Stomach smooth muscle (tissue), 2 donors: ENCODE data around the gene TRIM64C.
"Not testable (repeated sequence)": the region's sequence is repeated elsewhere in the genome, so short reads cannot be mapped to it uniquely, and the experiment has no call there.

Experiments
- H3K27ac ChIP-seq: one replicate; pipeline ENCODE4 v1.7.0; 2013; ENCODE audit warnings: mild to moderate bottlenecking, low read length, inconsistent platforms
- H3K27me3 ChIP-seq, 2 donors: one replicate each; pipeline ENCODE4 v1.7.0; 2013; ENCODE audit warnings: low read length in 2 of 2; ENCODE audit not compliant: insufficient read depth in 2 of 2, control insufficient read depth in 1 of 2
- H3K36me3 ChIP-seq, 2 donors: one replicate each; pipeline ENCODE4 v1.7.0; 2013; ENCODE audit warnings: low read length in 2 of 2; ENCODE audit not compliant: control insufficient read depth in 2 of 2, insufficient read depth in 2 of 2
- H3K4me1 ChIP-seq: one replicate; pipeline ENCODE4 v1.7.0; 2013; ENCODE audit warnings: low read length; ENCODE audit not compliant: control insufficient read depth, insufficient read depth
- H3K4me3 ChIP-seq, 2 donors: one replicate each; pipeline ENCODE4 v1.7.0; 2013; ENCODE audit warnings: low read length in 2 of 2
- H3K9ac ChIP-seq, 2 donors: one replicate each; pipeline ENCODE4 v1.7.0; 2013; ENCODE audit warnings: low read length in 2 of 2, mild to moderate bottlenecking in 1 of 2
- H3K9me3 ChIP-seq, 2 donors: one replicate each; pipeline ENCODE4 v1.7.0; 2013; ENCODE audit warnings: low read length in 2 of 2; ENCODE audit not compliant: control insufficient read depth in 2 of 2
- donor health status: healthy.
- donor health status: Pancreatic carcinoma.

The TRIM64C gene, protein sequence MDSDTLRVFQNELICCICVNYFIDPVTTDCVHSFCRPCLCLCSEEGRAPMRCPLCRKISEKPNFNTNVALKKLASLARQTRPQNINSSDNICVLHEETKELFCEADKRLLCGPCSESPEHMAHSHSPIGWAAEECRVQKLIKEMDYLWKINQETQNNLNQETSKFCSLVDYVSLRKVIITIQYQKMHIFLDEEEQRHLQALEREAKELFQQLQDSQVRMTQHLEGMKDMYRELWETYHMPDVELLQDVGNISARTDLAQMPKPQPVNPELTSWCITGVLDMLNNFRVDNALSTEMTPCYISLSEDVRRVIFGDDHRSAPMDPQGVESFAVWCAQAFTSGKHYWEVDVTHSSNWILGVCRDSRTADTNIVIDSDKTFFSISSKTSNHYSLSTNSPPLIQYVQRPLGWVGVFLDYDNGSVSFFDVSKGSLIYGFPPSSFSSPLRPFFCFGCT

GRCh38 chr11:49059012-49059411 is at the start of gene TRIM64C:
Gene TRIM64C (minus strand): TSS chr11:49059112. CDS start chr11:49059112, 0 bp downstream.
- not testable (repeated sequence) for H3K27me3 ChIP-seq, H3K9ac ChIP-seq, H3K36me3 ChIP-seq, H3K4me1 ChIP-seq, H3K9me3 ChIP-seq, H3K4me3 ChIP-seq, H3K27ac ChIP-seq

- H3K4me1 ChIP-seq, H3K36me3 ChIP-seq, H3K9ac ChIP-seq, H3K4me3 ChIP-seq, H3K27ac ChIP-seq, H3K9me3 ChIP-seq, H3K27me3 ChIP-seq: not testable (repeated sequence)
Measured at GRCh38 chr11:49102356-49102755, 43.4 kb upstream of the TRIM64C start.

GRCh38 chr11:49069897-49070296 is 11.0 kb upstream of the TRIM64C start:
- H3K27ac ChIP-seq, H3K27me3 ChIP-seq, H3K36me3 ChIP-seq, H3K9ac ChIP-seq, H3K9me3 ChIP-seq, H3K4me1 ChIP-seq, H3K4me3 ChIP-seq: not testable (repeated sequence)

DNA sequence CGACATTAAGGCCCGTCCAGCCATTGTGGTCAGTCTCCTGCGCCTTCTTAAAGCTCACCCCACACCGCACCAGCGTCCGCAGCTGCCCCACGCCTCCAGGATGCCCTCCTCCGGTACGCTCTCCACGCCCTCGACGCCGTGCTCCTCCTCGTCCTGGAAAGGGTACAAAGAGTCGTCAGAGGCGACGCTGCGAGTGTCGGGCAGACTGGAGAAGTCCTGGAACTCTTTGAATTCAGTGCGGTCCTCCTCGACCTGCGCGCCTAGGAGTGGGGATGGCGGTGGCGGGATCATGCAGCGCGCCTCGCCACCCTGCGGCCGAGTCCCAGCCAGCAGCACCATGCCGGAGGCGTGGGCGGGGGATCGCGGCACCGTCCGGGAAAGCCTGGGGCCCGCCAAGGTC is 9.1 kb downstream of the TRIM64C start:
- H3K9ac ChIP-seq, H3K27me3 ChIP-seq, H3K36me3 ChIP-seq, H3K27ac ChIP-seq, H3K9me3 ChIP-seq, H3K4me1 ChIP-seq, H3K4me3 ChIP-seq: not testable (repeated sequence)

DNA sequence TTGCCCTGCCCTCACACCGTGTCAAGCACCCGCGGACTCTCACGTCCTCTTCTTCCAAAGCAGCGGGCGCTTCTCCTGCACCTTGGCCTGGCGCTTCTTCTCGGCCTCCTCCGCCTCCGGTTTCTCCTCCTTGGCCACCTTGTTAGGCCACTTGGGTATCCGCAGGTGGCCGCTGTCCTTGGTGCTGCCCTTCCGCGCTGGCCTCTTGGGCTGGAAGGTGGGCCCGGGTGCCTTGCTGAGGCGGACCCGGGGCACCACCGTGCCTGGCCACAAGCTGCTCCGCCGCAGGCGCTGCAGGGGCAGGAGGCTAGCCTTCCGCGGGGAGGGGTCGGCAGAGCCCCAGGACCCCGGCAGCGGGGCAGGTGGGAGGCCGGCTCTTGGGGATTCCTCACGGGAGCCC is 10.7 kb downstream of the TRIM64C start:
- not testable (repeated sequence) for H3K36me3 ChIP-seq, H3K27me3 ChIP-seq, H3K4me1 ChIP-seq, H3K9me3 ChIP-seq, H3K4me3 ChIP-seq, H3K27ac ChIP-seq, H3K9ac ChIP-seq

DNA sequence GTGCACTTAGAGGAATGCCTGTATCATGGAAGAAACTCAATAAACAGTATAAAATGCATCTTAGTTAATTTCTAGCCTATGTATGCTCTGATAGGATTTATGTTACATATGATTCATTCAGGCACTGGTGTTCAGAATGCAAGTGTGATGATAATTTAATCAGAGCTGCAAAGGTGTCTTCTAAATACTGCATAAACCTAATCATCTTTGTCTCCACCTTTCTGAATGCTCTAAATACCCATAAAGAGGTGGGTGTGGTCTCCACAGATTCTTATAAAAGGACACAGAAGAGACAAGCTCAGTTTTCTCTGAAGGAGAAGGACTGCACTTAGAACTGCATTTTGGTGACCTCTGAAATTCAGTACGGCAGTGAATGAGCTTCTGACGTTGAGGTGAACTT is 30.4 kb downstream of the TRIM64C start, which contains the start of gene TRIM49B:
Gene TRIM49B, plus strand, starts transcription at position 301 of the 400 bp plus-strand sequence. CDS start 2,777 bp downstream, outside the sequence.
- H3K27ac ChIP-seq, H3K9ac ChIP-seq, H3K4me3 ChIP-seq, H3K9me3 ChIP-seq, H3K27me3 ChIP-seq, H3K4me1 ChIP-seq, H3K36me3 ChIP-seq: not testable (repeated sequence)
